22Rv1 (cell line): ENCODE data around the gene JHY.

Experiments
- H3K27ac ChIP-seq: fragments of 450-650 bp; 2 replicates; pipeline ENCODE4 v1.5.1; 2017
- ZFX ChIP-seq: fragments of 450-650 bp; IDR thresholded peaks from 2 replicates; pipeline ENCODE4 v1.6.1; 2017; ENCODE audit warnings: antibody characterized with exemption, borderline replicate concordance
- TF ChIP-seq, protein P1 (sequence below): fragments of 450-650 bp; IDR thresholded peaks from 2 replicates; pipeline ENCODE4 v1.5.1; 2017; ENCODE audit warnings: mild to moderate bottlenecking

JHY gene

GRCh38 chr11:122977470-122978298 lies 95.1 kb downstream of the JHY start:
- TF ChIP-seq, protein P1, sequence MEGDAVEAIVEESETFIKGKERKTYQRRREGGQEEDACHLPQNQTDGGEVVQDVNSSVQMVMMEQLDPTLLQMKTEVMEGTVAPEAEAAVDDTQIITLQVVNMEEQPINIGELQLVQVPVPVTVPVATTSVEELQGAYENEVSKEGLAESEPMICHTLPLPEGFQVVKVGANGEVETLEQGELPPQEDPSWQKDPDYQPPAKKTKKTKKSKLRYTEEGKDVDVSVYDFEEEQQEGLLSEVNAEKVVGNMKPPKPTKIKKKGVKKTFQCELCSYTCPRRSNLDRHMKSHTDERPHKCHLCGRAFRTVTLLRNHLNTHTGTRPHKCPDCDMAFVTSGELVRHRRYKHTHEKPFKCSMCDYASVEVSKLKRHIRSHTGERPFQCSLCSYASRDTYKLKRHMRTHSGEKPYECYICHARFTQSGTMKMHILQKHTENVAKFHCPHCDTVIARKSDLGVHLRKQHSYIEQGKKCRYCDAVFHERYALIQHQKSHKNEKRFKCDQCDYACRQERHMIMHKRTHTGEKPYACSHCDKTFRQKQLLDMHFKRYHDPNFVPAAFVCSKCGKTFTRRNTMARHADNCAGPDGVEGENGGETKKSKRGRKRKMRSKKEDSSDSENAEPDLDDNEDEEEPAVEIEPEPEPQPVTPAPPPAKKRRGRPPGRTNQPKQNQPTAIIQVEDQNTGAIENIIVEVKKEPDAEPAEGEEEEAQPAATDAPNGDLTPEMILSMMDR, result no peak
- no peak for TF ChIP-seq ZFX
- H3K27ac ChIP-seq, result no peak overlapping the region

DNA sequence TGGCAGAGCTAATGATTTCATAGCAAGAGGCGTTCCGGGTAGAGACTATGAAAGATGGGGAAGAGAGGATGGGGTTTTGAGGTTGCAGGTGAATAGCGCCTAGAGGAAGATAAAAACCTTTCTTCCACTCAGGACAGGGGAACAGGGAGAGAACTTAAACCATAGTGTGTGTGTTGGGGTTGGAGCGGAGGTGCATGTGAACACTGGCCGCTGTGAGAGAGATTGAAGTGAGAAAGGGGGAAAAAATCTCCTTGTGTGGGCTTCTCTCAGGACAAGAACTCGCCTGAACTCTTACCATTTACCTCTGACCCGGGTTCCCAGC lies 95.7 kb downstream of the JHY start:
- TF ChIP-seq, protein P1, result no peak
- TF ChIP-seq ZFX, result no peak
- no peak overlapping the region for H3K27ac ChIP-seq

DNA sequence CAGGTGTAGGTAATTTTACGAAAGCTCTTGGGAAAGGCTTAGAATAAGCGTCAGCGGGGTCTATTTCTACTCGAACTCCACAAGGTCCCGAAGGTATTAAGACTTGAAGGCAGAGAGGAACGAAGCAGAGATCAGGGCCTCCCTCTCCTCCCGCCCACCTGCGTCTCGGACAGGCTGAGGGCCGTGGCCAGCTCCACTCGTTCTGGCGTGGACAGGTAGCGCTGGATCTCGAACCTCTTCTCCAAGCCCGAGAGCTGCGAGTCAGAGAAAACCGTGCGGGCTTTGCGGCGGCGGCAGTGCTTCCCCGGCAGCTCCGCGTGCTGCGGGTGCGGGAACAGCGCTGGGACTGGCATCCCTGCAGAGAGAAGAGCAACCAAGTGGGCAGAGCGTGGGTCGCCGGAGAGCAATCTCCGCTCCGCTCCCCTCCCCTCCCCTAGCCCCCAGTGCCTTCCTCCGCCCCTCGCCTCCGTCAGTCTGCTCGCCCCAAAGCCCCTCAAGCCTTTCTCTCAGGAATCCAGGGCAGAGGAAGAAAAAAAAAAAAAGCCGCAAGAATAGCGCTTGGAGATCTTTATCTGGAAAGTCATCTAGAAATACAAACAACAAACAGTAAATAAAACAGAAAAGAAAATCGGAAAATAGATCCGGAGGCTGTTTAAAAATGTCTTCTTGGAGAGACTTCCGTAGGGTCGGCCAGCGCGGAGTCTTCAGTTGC lies 96.7 kb downstream of the JHY start:
- TF ChIP-seq, protein P1, result no peak
- no peak for TF ChIP-seq ZFX
- no peak overlapping the region for H3K27ac ChIP-seq

DNA sequence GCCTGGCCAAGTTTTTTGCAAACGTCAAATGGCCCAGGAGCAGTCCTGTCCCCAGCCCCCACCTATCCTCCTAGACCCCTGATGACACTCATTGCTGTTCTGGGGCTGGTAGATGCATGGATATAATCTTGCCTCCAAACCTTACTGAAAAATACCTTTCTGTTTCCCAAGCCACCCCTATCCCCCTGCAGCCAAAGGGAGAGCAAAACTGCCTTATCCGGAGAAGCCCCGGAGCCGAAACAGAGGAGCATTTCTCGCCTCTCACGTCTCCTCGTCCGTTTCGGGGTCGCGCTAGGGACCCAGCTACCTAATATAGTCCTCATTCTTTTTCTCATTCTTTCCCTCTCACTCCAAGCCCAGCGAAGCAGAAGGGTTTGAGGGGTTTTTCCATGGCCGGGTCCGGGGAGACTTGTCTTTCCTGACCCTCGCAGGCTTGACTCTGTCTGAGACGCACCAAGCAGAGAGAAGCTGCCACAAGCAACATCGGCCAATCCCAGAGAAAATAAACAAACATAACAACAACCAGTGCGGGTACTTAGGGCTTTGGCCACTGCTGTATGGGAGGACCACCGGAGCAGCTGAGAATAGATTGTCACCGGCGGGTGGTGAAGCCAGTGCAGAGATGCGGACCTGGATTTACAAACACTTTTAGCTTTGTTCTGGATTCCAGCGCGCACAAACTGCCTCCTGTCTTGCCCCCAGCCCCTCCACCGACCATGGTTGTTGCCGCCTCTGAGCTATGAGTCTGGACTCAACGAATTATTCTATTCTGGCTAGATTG lies 97.4 kb downstream of the JHY start:
- TF ChIP-seq, protein P1, result no peak
- no peak for TF ChIP-seq ZFX
- H3K27ac ChIP-seq, result no peak overlapping the region

DNA sequence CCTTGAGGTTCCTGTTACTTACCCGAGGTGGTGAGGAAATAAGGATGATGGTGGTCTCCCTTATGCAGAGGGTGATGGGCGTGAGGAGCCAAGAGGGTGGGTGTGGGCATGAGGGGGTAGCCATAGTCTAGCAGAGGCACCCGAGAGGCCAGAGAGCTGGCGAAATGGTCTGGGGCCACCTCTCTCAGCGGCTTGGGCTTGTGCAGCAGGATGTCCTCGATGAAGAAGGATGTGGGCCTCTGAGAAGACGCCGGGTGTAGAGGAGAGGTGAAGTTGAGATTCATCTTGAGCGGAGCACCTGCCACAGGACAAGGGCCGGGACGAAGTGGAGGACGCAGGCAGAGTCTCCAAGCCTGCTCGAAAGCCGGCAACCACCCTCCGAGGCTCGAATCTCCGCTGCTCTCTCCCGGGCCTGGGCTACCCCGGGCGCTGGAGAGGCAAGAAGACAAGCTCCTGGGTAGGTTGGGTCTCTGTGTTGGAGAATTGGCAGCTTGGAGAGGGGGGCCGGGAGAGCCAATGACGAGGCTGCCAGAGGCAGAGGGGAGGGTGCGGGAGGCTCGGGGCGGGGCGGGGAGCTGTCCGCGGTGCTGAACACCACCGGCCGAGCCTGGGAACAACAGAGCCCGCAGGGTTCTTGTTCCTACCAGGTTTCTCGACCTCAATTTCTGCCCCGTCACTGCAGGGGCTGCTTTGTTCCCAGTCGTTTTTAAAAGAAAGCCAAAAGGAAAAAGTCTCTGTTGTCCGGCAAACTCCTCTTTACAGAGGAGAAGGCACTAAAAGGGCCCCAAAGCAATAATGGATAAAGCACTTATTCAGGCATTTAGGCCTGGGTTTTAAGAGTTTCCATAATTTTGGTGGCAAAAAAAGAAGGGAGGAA lies 99.1 kb downstream of the JHY start, which contains the start of gene BSX:
BSX (minus strand) TSS at position 447 of the 877 bp plus-strand sequence; CDS start at position 284, 163 bp downstream.
- TF ChIP-seq, protein P1, result no peak
- TF ChIP-seq ZFX, result no peak
- no peak within 1 kb of the TSS for H3K27ac ChIP-seq

GRCh38 chr11:122983438-122984185 lies 101.1 kb downstream of the JHY start:
- no peak overlapping the region for H3K27ac ChIP-seq
- TF ChIP-seq ZFX, result no peak
- TF ChIP-seq, protein P1, result no peak
